Activated naive CD4-positive, alpha-beta T cell treated with anti-CD3 and anti-CD28 coated beads for 36 hours (primary cell): ENCODE data around the gene NOX5. TPM values are rescaled to one million over a fixed set of nuclear protein-coding genes. Genes with fewer than 3 reads are reported as not detected.

Experiments
- CTCF ChIA-PET: fragments of 350-600 bp; sonication (Branson Sonifier 250); formaldehyde crosslinking; loops from one replicate; lab custom pipeline; 2021; ENCODE audit warnings: antibody characterized with exemption; lab: Charles Lee
- DNase-seq: peaks from one replicate; pipeline ENCODE4 v3.0.0-alpha.2; 2020
- H3K27ac Mint-ChIP-seq: one replicate; pipeline ENCODE4 v1.8.0; 2021; ENCODE audit warnings: mild to moderate bottlenecking, mixed read lengths
- H3K27me3 Mint-ChIP-seq: one replicate; pipeline ENCODE4 v1.8.0; 2021; ENCODE audit warnings: low read depth, mixed read lengths
- H3K36me3 Mint-ChIP-seq: one replicate; pipeline ENCODE4 v1.8.0; 2021; ENCODE audit warnings: low read depth, mixed read lengths
- H3K4me1 Mint-ChIP-seq: one replicate; pipeline ENCODE4 v1.8.0; 2021; ENCODE audit warnings: low read depth, mixed read lengths
- H3K4me3 Mint-ChIP-seq: one replicate; pipeline ENCODE4 v1.8.0; 2021; ENCODE audit warnings: mild to moderate bottlenecking, moderate library complexity, mixed read lengths
- H3K9me3 Mint-ChIP-seq: one replicate; pipeline ENCODE4 v1.8.0; 2021; ENCODE audit warnings: mixed read lengths
- intact Hi-C: fragments of 100-400 bp; cut with micrococcal nuclease; formaldehyde crosslinking; loops from one replicate; pipeline ENCODE4 v1.15.1; 2023
- total RNA-seq, 2 experiments: library from RNA; stranded (reverse); gene quantifications; one replicate each; pipeline ENCODE4 v1.2.3, GENCODE V29; 2021

Gene NOX5
- total RNA-seq, 2 experiments from 2014 or later, result not detected

DNA sequence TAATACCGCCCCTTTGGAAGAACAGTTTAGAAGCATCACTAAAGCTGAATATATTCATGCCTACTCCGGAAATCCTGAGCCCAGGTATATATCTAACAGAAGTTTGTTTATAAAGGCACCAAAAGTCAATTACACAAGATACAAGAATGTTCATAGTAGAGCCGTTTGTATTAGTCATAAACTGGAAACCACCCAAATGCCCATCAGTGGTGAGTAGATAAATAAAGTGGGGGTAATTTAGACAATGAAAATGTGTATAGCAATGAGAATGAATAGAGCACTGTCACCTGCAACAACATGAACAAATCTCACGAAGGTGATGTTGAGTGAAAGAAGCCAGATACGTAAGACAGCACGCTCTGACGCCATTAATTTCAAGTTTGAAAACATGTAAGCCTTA, 77.7 kb downstream of the NOX5 start:
- Mint-ChIP-seq H3K27ac (no peak overlapping the region), H3K27me3 (peaks cover 8% of the 10 kb centered on the region), H3K4me1 (no peaks in the 10 kb centered on the region), H3K4me3 (no peak overlapping the region), H3K9me3 (no peaks in the 10 kb centered on the region), H3K36me3 (no peaks in the 10 kb centered on the region)
- intact Hi-C loops, result no loop called here
- no peak for DNase-seq
- CTCF ChIA-PET, result no interaction called here

DNA sequence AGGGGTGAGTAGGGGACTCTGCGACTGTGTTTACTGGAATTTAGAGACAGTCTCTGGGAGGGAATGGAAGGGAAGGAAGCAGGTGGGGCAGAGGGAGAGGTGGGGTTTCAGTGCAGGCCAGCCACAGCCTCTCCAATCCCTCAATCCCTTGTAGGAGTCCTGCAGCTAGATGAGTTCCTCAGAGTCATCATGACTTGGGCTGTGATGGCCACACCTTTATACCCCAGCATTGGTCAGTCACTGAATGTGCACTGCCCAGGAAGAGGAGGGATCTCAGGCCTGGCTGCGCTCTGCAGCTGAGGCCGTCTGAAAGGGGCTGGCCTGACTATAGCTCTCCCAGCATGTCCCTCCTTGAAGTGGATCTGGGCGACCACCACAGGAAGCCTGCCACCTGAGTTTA, 78.6 kb downstream of the NOX5 start:
- H3K4me3 Mint-ChIP-seq, result no peak overlapping the region
- no peaks in the 10 kb centered on the region for H3K9me3 Mint-ChIP-seq
- DNase-seq, result no peak
- CTCF ChIA-PET, result no interaction called here
- no peak overlapping the region for H3K27ac Mint-ChIP-seq
- H3K27me3 Mint-ChIP-seq, result peaks cover 2% of the 10 kb centered on the region
- no peaks in the 10 kb centered on the region for H3K36me3 Mint-ChIP-seq
- intact Hi-C loops, result no loop called here
- H3K4me1 Mint-ChIP-seq, result no peaks in the 10 kb centered on the region

DNA sequence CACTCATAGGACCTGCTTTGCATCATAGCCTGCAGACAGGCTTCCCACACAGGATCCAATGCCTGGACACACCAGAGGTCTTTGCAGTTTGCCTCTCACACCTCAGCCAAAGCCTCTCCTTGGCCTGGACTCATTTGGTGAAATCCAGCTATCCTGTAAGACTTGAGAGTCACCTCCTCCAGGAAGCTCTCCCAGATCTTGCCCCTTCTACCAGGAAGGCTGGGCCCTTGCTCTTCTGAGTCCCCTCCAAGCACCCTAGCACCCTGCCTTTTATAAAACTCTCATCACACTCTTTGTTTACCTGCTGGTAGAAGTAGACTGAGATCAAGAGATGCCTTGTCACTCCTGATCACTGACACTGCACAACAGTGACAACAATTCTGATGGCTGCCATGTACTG, 79.1 kb downstream of the NOX5 start:
- CTCF ChIA-PET, result no interaction called here
- H3K4me3 Mint-ChIP-seq, result no peak overlapping the region
- H3K36me3 Mint-ChIP-seq, result no peaks in the 10 kb centered on the region
- no peak for DNase-seq
- intact Hi-C loops, result no loop called here
- no peaks in the 10 kb centered on the region for H3K9me3 Mint-ChIP-seq
- no peak overlapping the region for H3K27ac Mint-ChIP-seq
- H3K4me1 Mint-ChIP-seq, result no peaks in the 10 kb centered on the region
- H3K27me3 Mint-ChIP-seq, result peaks cover 2% of the 10 kb centered on the region

DNA sequence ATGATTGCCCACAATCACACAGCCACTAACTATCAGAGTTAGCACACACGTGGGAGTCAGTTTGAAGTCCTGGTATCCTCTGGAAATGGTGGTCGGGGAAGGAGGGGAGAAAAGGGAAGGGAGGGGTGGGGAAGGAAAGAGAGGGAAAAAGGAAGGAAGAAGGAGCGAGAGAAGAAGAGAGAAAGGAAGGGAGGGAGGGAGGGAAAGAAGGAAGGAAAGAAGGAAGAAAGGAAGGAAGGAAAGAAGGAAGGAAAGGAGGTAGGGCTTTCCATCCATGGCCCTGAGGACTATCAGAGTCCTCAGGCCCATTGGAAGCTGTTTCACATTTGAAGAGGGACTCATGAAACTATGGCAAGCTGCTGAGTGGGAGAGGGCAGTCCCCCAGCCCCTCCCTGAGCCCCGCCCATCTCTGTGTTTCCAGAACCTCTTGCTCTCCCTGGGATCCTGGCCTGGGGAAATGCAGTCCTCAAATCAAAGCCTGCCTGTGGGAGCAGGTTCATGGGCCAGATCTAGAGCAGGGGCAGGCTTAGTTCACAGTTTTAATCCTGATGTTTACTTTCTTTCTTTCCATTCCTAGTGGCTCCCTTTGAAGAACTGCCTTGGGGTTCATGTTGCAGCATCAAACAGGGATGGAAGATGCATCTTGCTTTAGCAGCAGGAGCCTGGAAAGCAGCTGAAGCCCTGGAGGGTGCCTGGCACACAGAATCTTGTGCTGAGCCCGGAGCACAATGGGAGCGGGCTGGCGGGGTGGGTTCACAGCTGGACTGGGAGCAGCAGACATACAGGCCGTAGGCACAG, 79.8 kb downstream of the NOX5 start:
- intact Hi-C loops, result no loop called here
- Mint-ChIP-seq H3K9me3 (no peaks in the 10 kb centered on the region), H3K4me1 (no peaks in the 10 kb centered on the region), H3K4me3 (no peak overlapping the region), H3K27me3 (peaks cover 2% of the 10 kb centered on the region), H3K27ac (no peak overlapping the region), H3K36me3 (no peaks in the 10 kb centered on the region)
- no peak for DNase-seq
- CTCF ChIA-PET, result no interaction called here

DNA sequence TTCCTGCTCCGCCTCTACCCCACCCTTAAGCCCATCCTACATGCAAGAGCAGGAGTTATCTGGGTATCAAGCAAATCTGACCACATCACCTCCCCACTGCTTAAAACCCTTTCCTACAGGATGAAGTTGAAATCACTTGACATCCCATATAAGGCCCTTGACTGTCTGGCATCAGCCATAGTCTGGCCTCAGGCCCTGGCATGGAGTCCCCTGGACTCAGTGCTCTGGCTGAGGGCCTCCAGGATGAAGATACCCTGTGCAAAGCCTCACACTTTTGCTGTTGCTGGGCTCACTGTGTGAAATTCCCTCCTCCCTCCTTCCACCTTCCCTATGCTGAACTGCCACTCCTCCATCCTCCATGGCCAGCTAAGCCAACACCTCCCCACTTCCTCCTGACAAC, 80.8 kb downstream of the NOX5 start:
- CTCF ChIA-PET, result no interaction called here
- intact Hi-C loops, result no loop called here
- no peaks in the 10 kb centered on the region for H3K4me1 Mint-ChIP-seq
- DNase-seq, result no peak
- no peaks in the 10 kb centered on the region for H3K9me3 Mint-ChIP-seq
- H3K27me3 Mint-ChIP-seq, result no peaks in the 10 kb centered on the region
- no peak overlapping the region for H3K27ac Mint-ChIP-seq
- H3K36me3 Mint-ChIP-seq, result no peaks in the 10 kb centered on the region
- no peak overlapping the region for H3K4me3 Mint-ChIP-seq

DNA sequence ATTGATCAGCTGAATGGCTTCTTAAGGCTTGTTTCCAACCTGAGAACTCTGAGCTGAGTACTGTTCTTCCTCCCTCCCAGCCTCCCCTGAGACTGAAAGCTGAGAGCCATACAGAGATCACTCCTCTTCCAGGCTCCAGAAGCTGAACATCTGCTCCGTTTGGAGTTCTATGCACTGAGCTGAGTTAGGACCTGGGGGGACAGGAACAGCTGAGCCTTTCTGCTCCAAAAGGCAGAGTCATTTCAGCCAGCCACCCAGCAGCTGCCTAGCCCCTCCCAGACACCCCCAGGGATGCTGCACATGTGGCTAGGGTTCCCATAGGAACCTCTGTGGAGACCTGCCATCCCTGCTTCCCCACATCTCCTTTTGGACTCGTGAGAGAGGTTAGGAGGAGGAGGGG, 81.7 kb downstream of the NOX5 start:
- no peaks in the 10 kb centered on the region for H3K27me3 Mint-ChIP-seq
- DNase-seq, result no peak
- H3K36me3 Mint-ChIP-seq, result no peaks in the 10 kb centered on the region
- no peak overlapping the region for H3K27ac Mint-ChIP-seq
- no peaks in the 10 kb centered on the region for H3K4me1 Mint-ChIP-seq
- no peak overlapping the region for H3K4me3 Mint-ChIP-seq
- intact Hi-C loops, result no loop called here
- no peaks in the 10 kb centered on the region for H3K9me3 Mint-ChIP-seq
- CTCF ChIA-PET, result no interaction called here

DNA sequence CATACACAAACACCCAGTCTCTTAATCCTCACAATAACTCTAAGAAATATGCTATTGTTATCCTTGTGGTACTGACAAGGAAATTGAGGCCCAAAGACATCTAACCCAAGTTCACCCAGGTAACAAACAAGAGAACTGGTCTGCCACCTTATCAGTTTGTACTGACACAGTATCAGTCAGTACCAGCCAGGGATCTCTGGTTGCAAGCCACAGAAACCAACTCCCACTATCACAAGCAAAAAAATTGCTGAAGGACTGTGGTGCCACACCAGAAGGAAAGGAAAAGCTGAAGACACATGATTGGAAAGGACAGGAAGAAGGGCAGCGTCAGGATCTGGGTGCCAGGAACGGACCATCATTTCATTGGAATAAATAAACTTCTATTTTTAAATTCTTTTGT, 82.1 kb downstream of the NOX5 start:
- no peaks in the 10 kb centered on the region for H3K27me3 Mint-ChIP-seq
- H3K4me1 Mint-ChIP-seq, result no peaks in the 10 kb centered on the region
- DNase-seq, result no peak
- CTCF ChIA-PET, result no interaction called here
- no peak overlapping the region for H3K4me3 Mint-ChIP-seq
- intact Hi-C loops, result no loop called here
- no peak overlapping the region for H3K27ac Mint-ChIP-seq
- no peaks in the 10 kb centered on the region for H3K9me3 Mint-ChIP-seq
- H3K36me3 Mint-ChIP-seq, result no peaks in the 10 kb centered on the region

DNA sequence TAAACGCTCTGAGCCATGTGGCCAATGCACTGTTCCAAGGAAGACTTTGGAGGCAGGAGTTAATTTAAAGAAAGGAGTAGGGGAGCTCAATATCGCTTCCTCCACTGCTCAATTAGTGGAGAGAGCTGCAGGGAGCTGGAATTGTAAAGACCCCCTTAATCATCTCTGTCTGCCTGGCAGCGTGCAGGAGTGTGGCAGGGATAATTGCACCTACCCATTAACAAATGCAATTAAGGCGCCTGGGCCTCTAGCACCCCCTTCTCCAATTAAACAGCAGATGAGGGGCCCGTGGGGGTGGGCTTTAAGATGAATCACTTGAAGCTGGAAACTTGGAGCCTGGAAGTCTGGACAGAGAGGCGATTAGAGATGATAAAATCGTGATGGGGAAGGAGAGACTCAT, 84.3 kb downstream of the NOX5 start:
- intact Hi-C loops, result no loop called here
- H3K36me3 Mint-ChIP-seq, result no peaks in the 10 kb centered on the region
- no peak overlapping the region for H3K4me3 Mint-ChIP-seq
- H3K27me3 Mint-ChIP-seq, result no peaks in the 10 kb centered on the region
- no peaks in the 10 kb centered on the region for H3K9me3 Mint-ChIP-seq
- H3K4me1 Mint-ChIP-seq, result no peaks in the 10 kb centered on the region
- no peak overlapping the region for H3K27ac Mint-ChIP-seq
- CTCF ChIA-PET, result no interaction called here
- DNase-seq, result no peak

DNA sequence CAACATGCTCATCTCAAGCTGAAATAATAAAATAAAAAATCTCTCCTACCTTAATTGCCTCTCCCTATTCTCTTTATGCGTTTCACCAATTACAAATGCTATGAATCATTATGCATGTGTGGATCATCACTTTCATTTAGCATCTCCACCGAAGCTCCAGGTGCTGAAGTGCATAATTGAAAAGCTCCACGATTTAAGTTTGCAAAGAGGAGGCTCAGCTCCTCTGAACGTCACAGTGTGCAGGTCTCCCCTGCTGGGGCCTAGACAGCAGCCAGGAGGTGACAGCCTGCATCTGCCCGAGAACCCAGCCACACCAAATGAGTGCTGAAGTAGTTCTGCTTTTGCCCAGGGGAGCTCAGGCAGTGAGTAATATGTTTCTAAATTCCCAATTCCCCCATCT, 85.4 kb downstream of the NOX5 start:
- CTCF ChIA-PET, result no interaction called here
- Mint-ChIP-seq H3K36me3 (no peaks in the 10 kb centered on the region), H3K9me3 (no peaks in the 10 kb centered on the region), H3K27ac (no peak overlapping the region), H3K27me3 (no peaks in the 10 kb centered on the region), H3K4me1 (no peaks in the 10 kb centered on the region), H3K4me3 (no peak overlapping the region)
- intact Hi-C loops, result no loop called here
- no peak for DNase-seq

DNA sequence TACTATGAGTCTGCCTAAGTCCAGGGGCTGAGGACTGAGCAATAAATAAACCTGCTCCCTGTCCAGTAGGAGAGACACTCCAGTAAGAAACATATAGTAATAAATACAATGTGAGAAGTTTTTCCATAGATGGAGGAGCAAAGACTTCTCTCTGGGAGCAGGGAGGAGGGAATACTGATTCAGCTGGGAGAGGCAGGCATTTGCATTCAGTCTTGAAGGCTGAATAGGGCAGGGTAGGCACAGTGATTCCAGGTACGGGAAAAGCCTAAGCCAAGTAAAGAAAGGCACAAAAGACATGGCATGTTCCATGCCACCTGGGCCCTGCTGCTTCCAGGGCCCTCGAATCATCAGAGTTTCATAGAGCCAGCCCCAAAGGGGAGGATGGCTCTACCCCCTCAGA, 86.3 kb downstream of the NOX5 start:
- CTCF ChIA-PET, result no interaction called here

DNA sequence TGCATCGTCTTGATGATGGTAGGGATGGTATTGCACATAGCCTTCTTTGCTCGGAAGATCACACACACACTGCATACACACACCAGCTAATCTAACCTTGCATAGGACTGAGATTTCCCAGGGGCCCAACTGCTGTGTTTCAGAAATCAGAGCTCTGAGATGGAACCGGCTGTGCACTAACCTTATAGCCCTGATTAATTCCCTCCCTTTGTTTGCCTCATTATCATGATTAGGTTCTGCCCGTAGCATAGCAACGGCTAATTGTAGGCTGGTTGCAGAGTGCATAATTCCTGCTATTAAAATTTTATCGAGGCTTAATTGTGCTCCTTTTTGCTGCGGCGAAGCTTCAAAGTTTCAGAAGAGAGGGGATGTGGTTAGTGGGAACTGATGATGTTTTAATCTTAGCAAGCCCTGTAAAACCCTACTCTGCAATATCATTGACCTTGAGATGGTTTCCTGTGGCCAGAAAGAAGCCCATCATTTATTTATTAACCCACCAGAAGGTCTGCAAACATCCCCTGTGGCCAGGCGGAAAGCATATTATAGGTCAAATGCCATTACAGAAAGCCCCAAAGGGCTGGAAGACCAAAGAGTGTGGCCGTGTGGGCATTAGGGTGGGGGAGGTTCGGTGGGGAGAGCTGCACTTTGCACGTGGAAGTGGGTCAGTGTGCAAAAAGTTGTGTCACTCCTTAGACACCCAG, 89.7 kb downstream of the NOX5 start:
- intact Hi-C loops, result no loop called here
- H3K27ac Mint-ChIP-seq, result no peak overlapping the region
- H3K4me1 Mint-ChIP-seq, result peaks cover 9% of the 10 kb centered on the region
- DNase-seq, result no peak
- no peak overlapping the region for H3K4me3 Mint-ChIP-seq
- CTCF ChIA-PET, result no interaction called here
- no peaks in the 10 kb centered on the region for H3K36me3 Mint-ChIP-seq
- H3K27me3 Mint-ChIP-seq, result no peaks in the 10 kb centered on the region
- no peaks in the 10 kb centered on the region for H3K9me3 Mint-ChIP-seq

More for the DNA sequence above, 86.3 kb downstream of the NOX5 start:
- Mint-ChIP-seq H3K9me3 (no peaks in the 10 kb centered on the region), H3K36me3 (no peaks in the 10 kb centered on the region), H3K27me3 (no peaks in the 10 kb centered on the region), H3K27ac (no peak overlapping the region), H3K4me1 (no peaks in the 10 kb centered on the region), H3K4me3 (no peak overlapping the region)
- intact Hi-C loops, result no loop called here
- DNase-seq, result no peak

DNA sequence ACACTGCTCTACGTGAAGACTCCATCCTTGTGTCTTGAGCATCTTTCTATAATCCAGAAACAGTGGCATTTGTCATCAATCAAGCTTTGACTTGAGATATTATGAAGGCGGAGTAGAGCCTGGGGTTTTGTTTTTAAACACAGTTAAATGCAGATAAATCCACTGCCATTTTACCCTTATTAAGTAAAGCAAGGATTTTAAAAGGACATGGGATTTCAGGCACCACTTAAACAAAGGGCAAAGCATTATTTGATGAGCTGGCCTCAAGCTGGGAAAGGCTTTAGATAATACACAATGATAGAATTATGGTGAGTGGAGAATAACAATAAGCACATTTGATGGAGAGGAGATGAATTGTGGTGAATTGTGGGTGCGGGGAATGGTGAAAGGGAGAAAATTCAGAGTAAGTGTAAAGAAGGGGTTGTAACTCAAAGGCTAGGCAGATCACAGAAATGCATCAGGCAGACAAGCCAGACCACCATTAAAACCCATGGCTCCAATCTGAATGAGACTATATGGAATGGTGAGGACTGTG, 91.0 kb downstream of the NOX5 start:
- Mint-ChIP-seq H3K27ac (no peak overlapping the region), H3K36me3 (no peaks in the 10 kb centered on the region), H3K27me3 (peaks cover 3% of the 10 kb centered on the region), H3K9me3 (no peaks in the 10 kb centered on the region), H3K4me3 (no peak overlapping the region), H3K4me1 (peaks cover 9% of the 10 kb centered on the region)
- no peak for DNase-seq
- CTCF ChIA-PET, result no interaction called here
- intact Hi-C loops, result no loop called here
